OCI-LY1 (cell line): ENCODE results near the gene PRR14.
"Not testable (repeated sequence)": the region's sequence is repeated elsewhere in the genome, so short reads cannot be mapped to it uniquely, and the experiment has no call there.

Source experiments
- H2AFZ ChIP-seq: fragments of 200-600 bp; sonication (generic), shearing (Covaris generic); 2 replicates; pipeline ENCODE4 v1.6.0; 2014; ENCODE audit warnings: antibody characterized with exemption, mild to moderate bottlenecking, low read length
- H3F3A ChIP-seq: fragments of 200-600 bp; sonication (generic), shearing (Covaris generic); 2 replicates; pipeline ENCODE4 v1.6.0; 2014; ENCODE audit warnings: mild to moderate bottlenecking, antibody characterized with exemption, low read length, moderate library complexity; ENCODE audit not compliant: insufficient read depth
- H3K27ac ChIP-seq: fragments of 200-600 bp; sonication (generic); 2 replicates; pipeline ENCODE4 v1.5.1; 2014; ENCODE audit warnings: low read length, mixed run types, mild to moderate bottlenecking, low read depth; ENCODE audit not compliant: poor library complexity, severe bottlenecking
- H3K27me3 ChIP-seq: fragments of 200-600 bp; sonication (generic); 2 replicates; pipeline ENCODE4 v1.6.0; 2014; ENCODE audit warnings: antibody characterized with exemption, mild to moderate bottlenecking, low read length, moderate library complexity; ENCODE audit not compliant: insufficient read depth
- H3K36me3 ChIP-seq: fragments of 200-600 bp; sonication (generic); 2 replicates; pipeline ENCODE4 v1.6.1; 2014; ENCODE audit warnings: mild to moderate bottlenecking, antibody characterized with exemption, low read length, moderate library complexity, mixed read lengths; ENCODE audit not compliant: insufficient read depth
- H3K4me1 ChIP-seq: fragments of 200-600 bp; sonication (generic); 2 replicates; pipeline ENCODE4 v1.5.1; 2014; ENCODE audit warnings: mild to moderate bottlenecking, low read length, moderate library complexity; ENCODE audit not compliant: insufficient read depth, severe bottlenecking
- H3K4me2 ChIP-seq: fragments of 200-600 bp; sonication (generic), shearing (Covaris generic); 2 replicates; pipeline ENCODE4 v1.6.1; 2014; ENCODE audit warnings: low read length
- H3K4me3 ChIP-seq: fragments of 200-600 bp; sonication (generic); 2 replicates; pipeline ENCODE4 v1.5.1; 2014; ENCODE audit warnings: low read length, low read depth, mild to moderate bottlenecking, mixed read lengths; ENCODE audit not compliant: poor library complexity, severe bottlenecking
- H3K79me2 ChIP-seq: fragments of 200-600 bp; shearing (Covaris generic); 2 replicates; pipeline ENCODE4 v1.6.1; 2016; ENCODE audit warnings: mixed run types, low read length, mixed read lengths; ENCODE audit not compliant: insufficient read depth
- H3K9ac ChIP-seq: fragments of 200-600 bp; sonication (generic), shearing (Covaris generic); 2 replicates; pipeline ENCODE4 v1.6.1; 2014; ENCODE audit warnings: mild to moderate bottlenecking, low read length, mixed read lengths
- H3K9me2 ChIP-seq: fragments of 200-600 bp; sonication (generic), shearing (Covaris generic); 2 replicates; pipeline ENCODE4 v1.6.1; 2014; ENCODE audit warnings: low read depth, mild to moderate bottlenecking, low read length, mixed read lengths
- H3K9me3 ChIP-seq: fragments of 200-600 bp; shearing (Covaris generic); 2 replicates; pipeline ENCODE4 v1.6.1; 2014; ENCODE audit warnings: low read length, mixed read lengths
- H4K20me1 ChIP-seq: fragments of 200-600 bp; sonication (generic), shearing (Covaris generic); 2 replicates; pipeline ENCODE4 v1.6.0; 2016; ENCODE audit warnings: mild to moderate bottlenecking, low read length; ENCODE audit not compliant: insufficient read depth
- EZH2 ChIP-seq: fragments of 200-600 bp; sonication (generic), shearing (Covaris generic); IDR thresholded peaks from 2 replicates; pipeline ENCODE4 v1.8.0; 2017; ENCODE audit warnings: borderline replicate concordance, mixed run types, mild to moderate bottlenecking, antibody characterized with exemption, low read length, moderate library complexity, mixed read lengths
- TF ChIP-seq, protein P1 (sequence below): fragments of 200-600 bp; sonication (generic), shearing (Covaris generic); IDR thresholded peaks from 2 replicates; pipeline ENCODE4 v1.5.1; 2017; ENCODE audit warnings: mild to moderate bottlenecking, antibody characterized with exemption, low read length, moderate library complexity, mixed read lengths

PRR14 gene

DNA sequence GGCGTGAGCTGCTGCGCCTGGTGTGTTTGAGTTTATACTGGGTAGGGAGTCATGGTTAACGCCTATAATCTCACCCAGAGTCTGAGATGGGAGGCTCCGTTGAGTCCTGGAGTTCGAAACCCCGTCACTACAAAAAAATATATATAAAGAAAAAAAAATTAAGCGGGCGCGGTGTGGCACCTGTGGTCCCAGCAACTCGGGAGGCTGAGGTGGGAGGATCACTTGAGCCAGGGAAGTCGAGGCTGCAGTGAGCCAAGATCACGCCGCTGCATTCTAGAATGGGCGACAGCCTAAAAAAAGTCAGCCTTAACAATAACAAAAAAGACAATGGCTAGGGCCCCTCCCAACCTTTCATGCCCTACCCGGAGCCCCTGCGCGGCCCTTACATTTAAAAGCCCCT lies 17.2 kb upstream of the PRR14 start:
- no peaks in the 10 kb centered on the region for H3K36me3 ChIP-seq
- H3K4me1 ChIP-seq, result peaks cover 22% of the 10 kb centered on the region
- no peak overlapping the region for H2AFZ ChIP-seq
- H3K9me2 ChIP-seq, result no peaks in the 10 kb centered on the region
- no peaks in the 10 kb centered on the region for H3K79me2 ChIP-seq
- H3K27me3 ChIP-seq, result no peaks in the 10 kb centered on the region
- peak overlapping the region; percentile 84 for H3K9ac ChIP-seq
- H3K4me2 ChIP-seq, result peak overlapping the region; percentile 85
- no peaks in the 10 kb centered on the region for H3F3A ChIP-seq
- no peaks in the 10 kb centered on the region for H4K20me1 ChIP-seq
- H3K4me3 ChIP-seq, result peak overlapping the region; percentile 90
- peak overlapping the region; percentile 59 for H3K27ac ChIP-seq
- TF ChIP-seq EZH2, result no peak
- TF ChIP-seq, protein P1, sequence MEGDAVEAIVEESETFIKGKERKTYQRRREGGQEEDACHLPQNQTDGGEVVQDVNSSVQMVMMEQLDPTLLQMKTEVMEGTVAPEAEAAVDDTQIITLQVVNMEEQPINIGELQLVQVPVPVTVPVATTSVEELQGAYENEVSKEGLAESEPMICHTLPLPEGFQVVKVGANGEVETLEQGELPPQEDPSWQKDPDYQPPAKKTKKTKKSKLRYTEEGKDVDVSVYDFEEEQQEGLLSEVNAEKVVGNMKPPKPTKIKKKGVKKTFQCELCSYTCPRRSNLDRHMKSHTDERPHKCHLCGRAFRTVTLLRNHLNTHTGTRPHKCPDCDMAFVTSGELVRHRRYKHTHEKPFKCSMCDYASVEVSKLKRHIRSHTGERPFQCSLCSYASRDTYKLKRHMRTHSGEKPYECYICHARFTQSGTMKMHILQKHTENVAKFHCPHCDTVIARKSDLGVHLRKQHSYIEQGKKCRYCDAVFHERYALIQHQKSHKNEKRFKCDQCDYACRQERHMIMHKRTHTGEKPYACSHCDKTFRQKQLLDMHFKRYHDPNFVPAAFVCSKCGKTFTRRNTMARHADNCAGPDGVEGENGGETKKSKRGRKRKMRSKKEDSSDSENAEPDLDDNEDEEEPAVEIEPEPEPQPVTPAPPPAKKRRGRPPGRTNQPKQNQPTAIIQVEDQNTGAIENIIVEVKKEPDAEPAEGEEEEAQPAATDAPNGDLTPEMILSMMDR, result no peak
- no peaks in the 10 kb centered on the region for H3K9me3 ChIP-seq

DNA sequence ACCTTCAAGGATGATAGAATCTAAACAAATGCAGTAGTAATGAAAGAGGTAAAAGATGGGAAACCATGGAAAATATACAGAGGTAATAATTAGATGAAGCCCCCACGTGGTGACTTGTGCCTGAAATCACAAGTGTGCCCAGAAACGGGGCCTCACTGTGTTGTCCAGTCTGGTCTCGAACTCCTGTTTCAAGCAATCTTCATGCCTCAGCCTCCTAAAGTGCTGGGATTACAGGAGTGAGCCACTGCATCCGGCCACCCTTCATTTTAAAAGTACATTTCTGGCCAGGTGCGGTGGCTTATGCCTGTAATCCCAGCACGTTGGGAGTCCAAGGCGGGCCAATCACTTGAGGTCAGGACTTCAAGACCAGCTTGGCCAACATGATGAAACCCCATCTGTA lies 14.2 kb upstream of the PRR14 start:
- Histone ChIP-seq H4K20me1 (no peaks in the 10 kb centered on the region), H3F3A (no peaks in the 10 kb centered on the region), H3K36me3 (no peaks in the 10 kb centered on the region), H3K27ac (no peak overlapping the region), H3K9me2 (no peaks in the 10 kb centered on the region), H2AFZ (no peak overlapping the region), H3K4me3 (no peak overlapping the region), H3K27me3 (no peaks in the 10 kb centered on the region), H3K79me2 (no peaks in the 10 kb centered on the region), H3K9ac (no peak overlapping the region), H3K4me2 (no peak overlapping the region), H3K4me1 (peaks cover 20% of the 10 kb centered on the region), H3K9me3 (no peaks in the 10 kb centered on the region)
- TF ChIP-seq, protein P1, result no peak
- no peak for TF ChIP-seq EZH2

DNA sequence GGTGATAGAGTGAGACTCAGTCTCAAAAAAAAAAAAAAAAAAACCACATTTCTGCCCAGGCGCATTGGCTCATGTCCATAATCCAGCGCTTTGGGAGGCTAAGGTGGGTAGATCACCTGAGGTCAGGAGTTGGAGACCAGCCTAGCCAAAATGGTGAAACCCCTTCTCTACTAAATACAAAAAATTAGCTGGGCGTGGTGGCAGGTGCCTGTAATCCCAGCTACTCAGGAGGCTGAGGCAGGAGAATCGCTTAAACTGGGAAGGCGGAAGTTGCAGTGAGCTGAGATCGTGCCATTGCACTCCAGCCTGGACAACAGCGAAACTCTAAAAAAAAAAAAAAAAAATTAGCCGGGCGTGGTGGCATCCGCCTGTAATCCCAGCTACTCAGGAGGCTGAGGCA lies 13.6 kb upstream of the PRR14 start:
- H3K27ac ChIP-seq, H2AFZ ChIP-seq, H3K4me3 ChIP-seq, H4K20me1 ChIP-seq, H3K4me2 ChIP-seq, H3K9me3 ChIP-seq, H3K79me2 ChIP-seq, H3K27me3 ChIP-seq, H3K36me3 ChIP-seq, H3K9me2 ChIP-seq, H3K9ac ChIP-seq, H3F3A ChIP-seq: not testable (repeated sequence)
- peaks cover 20% of the 10 kb centered on the region for H3K4me1 ChIP-seq

DNA sequence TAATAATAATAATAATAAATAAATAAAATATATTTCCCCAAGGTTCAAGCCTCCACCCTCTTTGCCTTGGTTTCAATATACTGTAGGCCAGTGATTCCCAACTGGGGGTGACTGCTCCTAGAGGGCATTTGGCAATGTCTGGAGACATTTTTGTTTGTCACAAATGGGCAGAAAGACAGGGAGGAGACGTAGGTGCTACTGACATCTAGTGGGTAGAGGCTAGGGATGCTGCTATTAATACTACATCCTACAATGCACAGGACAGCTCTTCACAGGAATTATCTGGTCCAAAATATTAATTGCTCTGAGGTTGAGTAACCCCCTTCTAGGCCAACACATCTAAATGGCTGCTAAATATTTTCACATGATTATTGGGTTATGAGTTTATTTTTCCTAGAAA lies 12.8 kb upstream of the PRR14 start:
- Histone ChIP-seq H3F3A (no peaks in the 10 kb centered on the region), H3K4me1 (peaks cover 20% of the 10 kb centered on the region), H3K4me2 (no peak overlapping the region), H3K9me3 (no peaks in the 10 kb centered on the region), H2AFZ (no peak overlapping the region), H3K79me2 (no peaks in the 10 kb centered on the region), H3K27ac (no peak overlapping the region), H3K9ac (no peak overlapping the region), H3K27me3 (no peaks in the 10 kb centered on the region), H3K9me2 (no peaks in the 10 kb centered on the region), H3K4me3 (no peak overlapping the region), H3K36me3 (no peaks in the 10 kb centered on the region), H4K20me1 (no peaks in the 10 kb centered on the region)
- no peak for TF ChIP-seq EZH2
- TF ChIP-seq, protein P1, result peak; percentile 64
